K562 (cell line): ENCODE results near the gene TRMT2A. TPM values are rescaled to one million over a fixed set of nuclear protein-coding genes. Genes with fewer than 3 reads are reported as not detected.

Source experiments
- ARNT ChIP-seq, 2 experiments: fragments of 450-650 bp; IDR thresholded peaks; 2 replicates each; pipeline ENCODE4 v1.6.1; 2016; ENCODE audit warnings: mild to moderate bottlenecking in 1 of 2
- BCL6 ChIP-seq: fragments of 250-450 bp; sonication (Bioruptor Pico); IDR thresholded peaks from 2 replicates; pipeline ENCODE4 v1.4.0; 2020
- C11orf30 ChIP-seq: fragments of 450-650 bp; IDR thresholded peaks from 2 replicates; pipeline ENCODE4 v1.6.1; 2016; ENCODE audit warnings: low read depth, mild to moderate bottlenecking
- CHD7 ChIP-seq: fragments of 200-600 bp; sonication (generic); IDR thresholded peaks from one replicate; pipeline ENCODE4 v1.6.1; 2012; ENCODE audit warnings: mild to moderate bottlenecking, low read depth, low read length, inconsistent platforms
- LARP7 ChIP-seq: fragments of 450-650 bp; IDR thresholded peaks from 2 replicates; pipeline ENCODE4 v1.6.1; 2016
- NCOA6 ChIP-seq: fragments of 450-650 bp; IDR thresholded peaks from 2 replicates; pipeline ENCODE4 v1.6.1; 2017; ENCODE audit warnings: mild to moderate bottlenecking
- POLR2H ChIP-seq: IDR thresholded peaks from 2 replicates; pipeline ENCODE4 v1.6.1; 2016; ENCODE audit warnings: missing genetic modification characterization, low read depth, mild to moderate bottlenecking, control low read depth, missing compliant biosample characterization, moderate library complexity
- TAF1 ChIP-seq: IDR thresholded peaks from 2 replicates; pipeline ENCODE4 v1.6.1; 2011; ENCODE audit warnings: mild to moderate bottlenecking, low read length, moderate library complexity; ENCODE audit not compliant: insufficient read depth, control insufficient read depth, severe bottlenecking; ENCODE audit errors: extremely low read depth
- TRIM28 ChIP-seq: fragments of 450-650 bp; IDR thresholded peaks from 2 replicates; pipeline ENCODE4 v1.6.1; 2017
- ZNF23 ChIP-seq: fragments of 250-450 bp; sonication (Bioruptor Pico); IDR thresholded peaks from 2 replicates; pipeline ENCODE4 v1.4.0; 2020; ENCODE audit warnings: mild to moderate bottlenecking
- ZNF639 ChIP-seq, 2 experiments: fragments of 200-800 bp in 1 of 2; sonication (Bioruptor generic) in 1 of 2; sonication (generic) in 1 of 2; formaldehyde crosslinking in 1 of 2; IDR thresholded peaks in 1 of 2; conservative IDR thresholded peaks in 1 of 2; 2 replicates each; pipeline versions ENCODE4 v1.5.0 to v1.6.1; 2016 to 2020; ENCODE audit warnings: missing compliant biosample characterization in 1 of 2, missing genetic modification characterization in 1 of 2, missing genetic modification reagents in 1 of 2
- ZNF77 ChIP-seq: fragments of 250-450 bp; sonication (Bioruptor Pico); IDR thresholded peaks from 2 replicates; pipeline ENCODE4 v1.5.0; 2020
- polyA plus RNA-seq, 8 experiments: library from polyadenylated mRNA; depleted of rRNA in 4 of 8; stranded (reverse) in 5 of 8; unstranded in 3 of 8; fragments of >200 nt; fragmentation: Nextera tagmentation in 2 of 8; fragmentation: Illumina TruSeq in 1 of 8; extraction: Ambion mirVana in 2 of 8; extraction: Trizol in 1 of 8; gene quantifications; 2 replicates each; pipeline versions ENCODE4 v1.2.1 to v1.2.3, GENCODE V29; 2011 to 2014; ENCODE audit warnings: inconsistent platforms in 1 of 8, missing spikeins in 1 of 8
- total RNA-seq, 7 experiments: library from RNA; depleted of rRNA in 6 of 7; stranded (reverse); fragments of >200 nt in 6 of 7; fragmentation: Illumina TruSeq in 2 of 7; extraction: Trizol in 2 of 7; gene quantifications; 2 replicates each; pipeline versions ENCODE4 v1.2.1 to v1.2.3, GENCODE V29; 2011 to 2021; ENCODE audit warnings: low replicate concordance in 1 of 7
- TF ChIP-seq, protein P1 (sequence below): fragments of 250-450 bp; sonication (Bioruptor Pico); IDR thresholded peaks from 2 replicates; pipeline ENCODE4 v1.8.0; 2021; ENCODE audit warnings: moderate library complexity, mild to moderate bottlenecking, inconsistent platforms

The TRMT2A gene
- total and polyA plus RNA-seq, 9 of the 15 experiments (the other 6 are each of a cell fraction or from before 2014, with no cell fraction given) = 1.6 to 265 (median 140) TPM

DNA sequence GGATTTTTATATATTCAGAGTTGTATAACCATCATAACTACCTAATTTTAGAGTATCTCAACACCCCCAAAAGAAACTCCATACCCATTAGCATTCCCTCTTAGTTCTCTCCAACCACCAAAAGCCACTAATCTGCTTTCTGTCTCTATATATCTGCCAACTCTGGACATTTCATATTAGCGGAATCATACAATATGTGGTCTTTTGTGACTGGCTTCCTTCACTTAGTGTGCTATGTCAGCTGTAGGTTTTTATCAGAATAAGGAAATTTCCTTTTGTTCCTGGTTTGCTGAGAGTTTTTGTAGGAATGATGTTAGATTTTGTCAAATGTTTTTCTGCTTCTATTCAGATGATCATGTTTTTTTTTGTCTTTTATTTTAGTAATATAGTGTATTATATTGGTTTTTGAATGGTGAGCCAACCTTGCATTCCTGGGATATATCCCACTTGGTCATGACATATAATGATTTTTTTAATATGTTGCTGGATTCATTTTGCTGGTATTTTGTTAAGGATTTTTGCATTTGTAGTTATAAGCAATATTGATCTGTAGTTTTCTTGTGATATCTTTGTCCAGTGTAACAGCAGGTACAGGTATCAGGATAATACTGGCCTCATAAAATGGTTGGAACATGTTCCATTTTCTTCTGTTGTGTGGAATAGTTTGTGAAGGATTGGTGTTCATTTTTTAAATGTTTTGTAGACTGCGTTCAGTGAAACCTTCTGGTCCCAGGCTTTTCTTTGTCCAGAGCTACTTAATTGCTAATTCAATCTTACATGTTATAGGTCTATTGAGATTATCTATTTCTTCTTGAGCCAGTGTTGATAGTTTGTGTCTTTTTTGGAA, 20.2 kb downstream of the TRMT2A start (continued):
- TF ChIP-seq BCL6 (CRISPR knock-in tag) (no peak), ARNT (IDR thresholded peaks at IDR 0.05) (0 out of 4 replicates have a peak, but pooled peaks of 1 of the 2 experiments have one; percentile 16), NCOA6 (peak; percentile 35; the same call in 1 of the 2 replicates), C11orf30 (no peak), CHD7 (no peak), ZNF639 (CRISPR knock-in tag; conservative IDR thresholded peaks at IDR 0.05 in 1 of 2, IDR thresholded peaks at IDR 0.05 in 1 of 2) (no peak), TAF1 (no peak), ZNF77 (CRISPR knock-in tag) (no peak), ZNF23 (no peak), POLR2H (tag) (peak; percentile 68), LARP7 (no peak), TRIM28 (no peak)
- TF ChIP-seq, protein P1, sequence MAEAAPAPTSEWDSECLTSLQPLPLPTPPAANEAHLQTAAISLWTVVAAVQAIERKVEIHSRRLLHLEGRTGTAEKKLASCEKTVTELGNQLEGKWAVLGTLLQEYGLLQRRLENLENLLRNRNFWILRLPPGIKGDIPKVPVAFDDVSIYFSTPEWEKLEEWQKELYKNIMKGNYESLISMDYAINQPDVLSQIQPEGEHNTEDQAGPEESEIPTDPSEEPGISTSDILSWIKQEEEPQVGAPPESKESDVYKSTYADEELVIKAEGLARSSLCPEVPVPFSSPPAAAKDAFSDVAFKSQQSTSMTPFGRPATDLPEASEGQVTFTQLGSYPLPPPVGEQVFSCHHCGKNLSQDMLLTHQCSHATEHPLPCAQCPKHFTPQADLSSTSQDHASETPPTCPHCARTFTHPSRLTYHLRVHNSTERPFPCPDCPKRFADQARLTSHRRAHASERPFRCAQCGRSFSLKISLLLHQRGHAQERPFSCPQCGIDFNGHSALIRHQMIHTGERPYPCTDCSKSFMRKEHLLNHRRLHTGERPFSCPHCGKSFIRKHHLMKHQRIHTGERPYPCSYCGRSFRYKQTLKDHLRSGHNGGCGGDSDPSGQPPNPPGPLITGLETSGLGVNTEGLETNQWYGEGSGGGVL (CRISPR knock-in tag) = no peak
